WTC11 (cell line): Measurements from ENCODE around the gene RAMP1. TPM values are rescaled to one million over a fixed set of nuclear protein-coding genes. Genes with fewer than 3 reads are reported as not detected.

Source experiments
- ATAC-seq: fragments of 200-7000 bp; cut with Tn5 transposase; 2 replicates; pipeline ENCODE4 v1.10.0; 2021; ENCODE audit warnings: mild to moderate bottlenecking, moderate library complexity
- CTCF ChIA-PET: fragments of 300-600 bp; sonication (Branson Sonifier 250); formaldehyde crosslinking; loops from one replicate; lab custom pipeline; 2021; ENCODE audit warnings: antibody characterized with exemption; lab: Charles Lee
- POLR2A ChIA-PET: fragments of 350-600 bp; sonication (Branson Sonifier 250); formaldehyde crosslinking; loops from one replicate; lab custom pipeline; 2021; ENCODE audit warnings: antibody characterized with exemption; lab: Charles Lee
- DNase-seq: peaks from one replicate; pipeline ENCODE4 v3.0.0; 2021; ENCODE audit warnings: low spot score
- H3K27ac Mint-ChIP-seq: 2 replicates; pipeline ENCODE4 v1.8.0; 2021; ENCODE audit warnings: mixed read lengths
- H3K27me3 Mint-ChIP-seq: 2 replicates; pipeline ENCODE4 v1.8.0; 2021; ENCODE audit warnings: low read depth, mild to moderate bottlenecking, moderate library complexity, mixed read lengths
- H3K36me3 Mint-ChIP-seq: 2 replicates; pipeline ENCODE4 v1.8.0; 2021; ENCODE audit warnings: mixed read lengths
- H3K4me1 Mint-ChIP-seq: 2 replicates; pipeline ENCODE4 v1.8.0; 2022; ENCODE audit warnings: mixed read lengths
- H3K4me3 Mint-ChIP-seq: 2 replicates; pipeline ENCODE4 v1.8.0; 2021; ENCODE audit warnings: mild to moderate bottlenecking, moderate library complexity, mixed read lengths
- H3K9me3 Mint-ChIP-seq: 2 replicates; pipeline ENCODE4 v1.8.0; 2021; ENCODE audit warnings: mixed read lengths
- E2F5 ChIP-seq: sonication (generic); formaldehyde crosslinking; IDR thresholded peaks from 2 replicates; pipeline ENCODE4 v1.8.1; 2022; ENCODE audit warnings: mild to moderate bottlenecking, moderate library complexity, missing genetic modification reagents
- FOXK1 ChIP-seq: sonication (generic); formaldehyde crosslinking; IDR thresholded peaks from 2 replicates; pipeline ENCODE4 v1.8.0; 2022; ENCODE audit warnings: mild to moderate bottlenecking, moderate library complexity, missing genetic modification reagents
- HMGA2 ChIP-seq: fragments of 250-450 bp; sonication (Bioruptor Pico); IDR thresholded peaks from 2 replicates; pipeline ENCODE4 v1.4.0; 2021; ENCODE audit warnings: mild to moderate bottlenecking, moderate library complexity
- MXD4 ChIP-seq: fragments of 250-450 bp; sonication (Bioruptor Pico); IDR thresholded peaks from 2 replicates; pipeline ENCODE4 v1.8.0; 2021; ENCODE audit warnings: mild to moderate bottlenecking, moderate library complexity, borderline replicate concordance
- NFATC4 ChIP-seq: fragments of 250-450 bp; sonication (Bioruptor Pico); IDR thresholded peaks from 2 replicates; pipeline ENCODE4 v1.9.0; 2021; ENCODE audit warnings: mild to moderate bottlenecking
- SOX15 ChIP-seq: fragments of 250-450 bp; sonication (Bioruptor Pico); IDR thresholded peaks from 2 replicates; pipeline ENCODE4 v1.9.0; 2021; ENCODE audit warnings: mild to moderate bottlenecking
- USF2 ChIP-seq: sonication (generic); formaldehyde crosslinking; IDR thresholded peaks from 2 replicates; pipeline ENCODE4 v1.8.1; 2023; ENCODE audit warnings: mild to moderate bottlenecking, missing genetic modification reagents, moderate library complexity
- ZBTB21 ChIP-seq: sonication (generic); formaldehyde crosslinking; IDR thresholded peaks from 2 replicates; pipeline ENCODE4 v1.8.1; 2023; ENCODE audit warnings: mild to moderate bottlenecking, missing genetic modification reagents, borderline replicate concordance
- total RNA-seq: library from RNA; stranded (reverse); gene quantifications from 3 replicates; pipeline ENCODE4 v1.2.3, GENCODE V29; 2021
- TF ChIP-seq, protein P1 (sequence below): sonication (generic); formaldehyde crosslinking; IDR thresholded peaks from 2 replicates; pipeline ENCODE4 v1.8.1; 2023; ENCODE audit warnings: mild to moderate bottlenecking, missing genetic modification reagents
- TF ChIP-seq, protein P2 (sequence below): fragments of 250-450 bp; sonication (Bioruptor Pico); IDR thresholded peaks from 2 replicates; pipeline ENCODE4 v1.9.0; 2021; ENCODE audit warnings: mild to moderate bottlenecking
- TF ChIP-seq, protein P3 (sequence below): sonication (generic); formaldehyde crosslinking; IDR thresholded peaks from 2 replicates; pipeline ENCODE4 v1.8.1; 2023; ENCODE audit warnings: mild to moderate bottlenecking, missing genetic modification reagents, moderate library complexity
- TF ChIP-seq, protein P4 (sequence below): sonication (generic); formaldehyde crosslinking; IDR thresholded peaks from 2 replicates; pipeline ENCODE4 v1.8.1; 2023; ENCODE audit warnings: mild to moderate bottlenecking, missing genetic modification reagents, borderline replicate concordance

The RAMP1 gene
- total RNA-seq, 1 experiment from 2014 or later: 1.0 TPM

GRCh38 chr2:237907144-237907543, 47.7 kb downstream of the RAMP1 start:
- CTCF ChIA-PET: interaction anchor here (1.8 kb wide), 1 partner anchor 16 kb away, joined by 6 read pairs; no protein-coding TSS in a partner anchor
- POLR2A ChIA-PET: no interaction called here
- DNase-seq: no peak
- no peak for ATAC-seq
- H3K27ac Mint-ChIP-seq: no peak overlapping the region
- TF ChIP-seq SOX15 (CRISPR knock-in tag) (no peak), E2F5 (CRISPR knock-in tag) (no peak), HMGA2 (CRISPR knock-in tag) (no peak), NFATC4 (CRISPR knock-in tag) (no peak), FOXK1 (CRISPR knock-in tag) (no peak), USF2 (CRISPR knock-in tag) (no peak)
- TF ChIP-seq, protein P1, sequence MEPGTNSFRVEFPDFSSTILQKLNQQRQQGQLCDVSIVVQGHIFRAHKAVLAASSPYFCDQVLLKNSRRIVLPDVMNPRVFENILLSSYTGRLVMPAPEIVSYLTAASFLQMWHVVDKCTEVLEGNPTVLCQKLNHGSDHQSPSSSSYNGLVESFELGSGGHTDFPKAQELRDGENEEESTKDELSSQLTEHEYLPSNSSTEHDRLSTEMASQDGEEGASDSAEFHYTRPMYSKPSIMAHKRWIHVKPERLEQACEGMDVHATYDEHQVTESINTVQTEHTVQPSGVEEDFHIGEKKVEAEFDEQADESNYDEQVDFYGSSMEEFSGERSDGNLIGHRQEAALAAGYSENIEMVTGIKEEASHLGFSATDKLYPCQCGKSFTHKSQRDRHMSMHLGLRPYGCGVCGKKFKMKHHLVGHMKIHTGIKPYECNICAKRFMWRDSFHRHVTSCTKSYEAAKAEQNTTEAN (CRISPR knock-in tag): no peak
- TF ChIP-seq, protein P2, sequence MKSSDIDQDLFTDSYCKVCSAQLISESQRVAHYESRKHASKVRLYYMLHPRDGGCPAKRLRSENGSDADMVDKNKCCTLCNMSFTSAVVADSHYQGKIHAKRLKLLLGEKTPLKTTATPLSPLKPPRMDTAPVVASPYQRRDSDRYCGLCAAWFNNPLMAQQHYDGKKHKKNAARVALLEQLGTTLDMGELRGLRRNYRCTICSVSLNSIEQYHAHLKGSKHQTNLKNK (CRISPR knock-in tag): no peak
- no peaks in the 10 kb centered on the region for H3K4me1 Mint-ChIP-seq
- peaks cover 14% of the 10 kb centered on the region for H3K9me3 Mint-ChIP-seq
- H3K4me3 Mint-ChIP-seq: no peak overlapping the region
- H3K27me3 Mint-ChIP-seq: no peaks in the 10 kb centered on the region; the same call in 1 of the 2 replicates
- no peaks in the 10 kb centered on the region for H3K36me3 Mint-ChIP-seq

DNA sequence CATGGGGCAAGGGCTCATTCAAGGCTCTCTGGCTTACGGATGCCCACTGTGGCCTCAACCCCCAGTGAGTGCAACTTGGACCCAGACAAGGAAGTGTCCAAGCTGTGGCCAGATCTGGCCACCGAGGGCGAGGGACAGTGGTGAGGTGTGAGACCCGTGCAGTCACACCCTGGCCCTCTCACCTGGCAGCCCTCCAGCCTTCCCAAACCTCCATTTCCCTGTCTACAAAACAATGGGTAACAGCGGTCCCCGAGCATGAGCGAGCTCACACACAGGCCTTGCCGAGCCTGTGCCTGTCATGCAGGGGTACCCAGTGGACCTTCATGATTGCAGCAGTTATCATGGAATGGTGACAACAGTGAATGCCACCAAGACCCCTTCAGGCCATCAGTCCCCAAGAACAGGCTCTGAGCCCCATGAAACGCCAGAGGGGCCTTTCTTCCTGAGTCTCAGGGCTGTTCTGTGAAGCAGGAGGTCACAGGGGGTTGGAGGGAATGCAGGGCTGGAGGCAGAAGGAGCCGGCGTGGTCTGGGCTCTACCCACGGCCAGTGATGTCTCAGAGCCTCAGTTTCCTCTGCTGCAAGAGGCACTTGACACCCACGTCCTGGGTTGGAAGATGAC, 49.8 kb downstream of the RAMP1 start:
- Mint-ChIP-seq H3K27ac (no peak overlapping the region), H3K9me3 (peaks cover 14% of the 10 kb centered on the region)
- TF ChIP-seq ZBTB21 (CRISPR knock-in tag) (no peak), MXD4 (CRISPR knock-in tag) (no peak)
- TF ChIP-seq, protein P3, sequence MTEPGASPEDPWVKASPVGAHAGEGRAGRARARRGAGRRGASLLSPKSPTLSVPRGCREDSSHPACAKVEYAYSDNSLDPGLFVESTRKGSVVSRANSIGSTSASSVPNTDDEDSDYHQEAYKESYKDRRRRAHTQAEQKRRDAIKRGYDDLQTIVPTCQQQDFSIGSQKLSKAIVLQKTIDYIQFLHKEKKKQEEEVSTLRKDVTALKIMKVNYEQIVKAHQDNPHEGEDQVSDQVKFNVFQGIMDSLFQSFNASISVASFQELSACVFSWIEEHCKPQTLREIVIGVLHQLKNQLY: no peak
- TF ChIP-seq, protein P4, sequence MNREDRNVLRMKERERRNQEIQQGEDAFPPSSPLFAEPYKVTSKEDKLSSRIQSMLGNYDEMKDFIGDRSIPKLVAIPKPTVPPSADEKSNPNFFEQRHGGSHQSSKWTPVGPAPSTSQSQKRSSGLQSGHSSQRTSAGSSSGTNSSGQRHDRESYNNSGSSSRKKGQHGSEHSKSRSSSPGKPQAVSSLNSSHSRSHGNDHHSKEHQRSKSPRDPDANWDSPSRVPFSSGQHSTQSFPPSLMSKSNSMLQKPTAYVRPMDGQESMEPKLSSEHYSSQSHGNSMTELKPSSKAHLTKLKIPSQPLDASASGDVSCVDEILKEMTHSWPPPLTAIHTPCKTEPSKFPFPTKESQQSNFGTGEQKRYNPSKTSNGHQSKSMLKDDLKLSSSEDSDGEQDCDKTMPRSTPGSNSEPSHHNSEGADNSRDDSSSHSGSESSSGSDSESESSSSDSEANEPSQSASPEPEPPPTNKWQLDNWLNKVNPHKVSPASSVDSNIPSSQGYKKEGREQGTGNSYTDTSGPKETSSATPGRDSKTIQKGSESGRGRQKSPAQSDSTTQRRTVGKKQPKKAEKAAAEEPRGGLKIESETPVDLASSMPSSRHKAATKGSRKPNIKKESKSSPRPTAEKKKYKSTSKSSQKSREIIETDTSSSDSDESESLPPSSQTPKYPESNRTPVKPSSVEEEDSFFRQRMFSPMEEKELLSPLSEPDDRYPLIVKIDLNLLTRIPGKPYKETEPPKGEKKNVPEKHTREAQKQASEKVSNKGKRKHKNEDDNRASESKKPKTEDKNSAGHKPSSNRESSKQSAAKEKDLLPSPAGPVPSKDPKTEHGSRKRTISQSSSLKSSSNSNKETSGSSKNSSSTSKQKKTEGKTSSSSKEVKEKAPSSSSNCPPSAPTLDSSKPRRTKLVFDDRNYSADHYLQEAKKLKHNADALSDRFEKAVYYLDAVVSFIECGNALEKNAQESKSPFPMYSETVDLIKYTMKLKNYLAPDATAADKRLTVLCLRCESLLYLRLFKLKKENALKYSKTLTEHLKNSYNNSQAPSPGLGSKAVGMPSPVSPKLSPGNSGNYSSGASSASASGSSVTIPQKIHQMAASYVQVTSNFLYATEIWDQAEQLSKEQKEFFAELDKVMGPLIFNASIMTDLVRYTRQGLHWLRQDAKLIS (CRISPR knock-in tag): no peak
- TF ChIP-seq, all 79 proteins: peak for 0
- Mint-ChIP-seq H3K4me3 (no peak overlapping the region), H3K36me3 (no peaks in the 10 kb centered on the region), H3K4me1 (no peaks in the 10 kb centered on the region), H3K27me3 (no peaks in the 10 kb centered on the region; the same call in 1 of the 2 replicates)
- ATAC-seq (no peak), DNase-seq (no peak)
- ChIA-PET CTCF (no interaction called here), POLR2A (no interaction called here)
